Measurements from ENCODE around the gene BBX. TPM values are rescaled to one million over a fixed set of nuclear protein-coding genes. Genes with fewer than 3 reads are reported as not detected.

Gene BBX
- total and polyA plus RNA-seq, 2 of the 4 experiments (the other 2 are of a cell fraction): 13.6 to 107 TPM

DNA sequence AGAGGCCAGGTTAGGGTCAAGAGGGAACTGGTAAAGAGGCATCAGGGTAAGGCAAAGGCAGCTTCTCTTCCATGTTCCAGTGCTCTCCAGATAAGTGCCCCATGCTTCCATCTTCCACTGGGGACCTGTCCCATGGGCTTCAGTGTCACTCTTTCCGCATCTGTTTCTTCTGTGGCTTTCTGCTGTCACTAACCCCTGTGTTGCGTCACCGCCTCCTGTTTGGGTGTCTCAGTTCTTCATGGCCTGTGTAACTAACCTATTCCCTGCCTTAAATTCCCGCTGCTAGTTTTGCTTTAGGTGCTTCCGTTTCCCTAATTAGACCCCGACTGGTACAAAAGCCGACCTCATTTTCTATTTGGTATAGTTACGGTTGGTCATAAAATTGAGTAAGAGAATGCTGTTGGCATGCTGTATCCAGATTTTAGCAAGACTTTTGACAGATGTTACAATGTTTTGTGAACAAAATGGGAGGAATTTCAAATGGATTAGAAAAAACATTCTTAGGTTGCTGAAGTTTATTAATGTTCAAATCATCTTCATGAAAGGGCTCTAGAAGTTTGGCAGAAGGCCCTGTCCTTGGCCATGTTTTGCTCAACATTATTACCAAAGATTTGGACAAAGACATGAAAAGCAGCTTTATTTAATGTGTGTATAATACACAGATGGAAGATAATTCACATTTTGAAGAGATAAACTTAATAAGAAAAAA lies 245.3 kb downstream of the BBX start:
- peak; percentile 32; the same call in 1 of the 2 replicates for TF ChIP-seq CEBPB (IDR thresholded peaks at IDR 0.05; ENCODE audit: low read depth, low read length)
- no peak for TF ChIP-seq SMC3 (IDR thresholded peaks at IDR 0.05; ENCODE audit: low read depth, low read length)
- dilution Hi-C loops (cut with HindIII; ENCODE audit: low sequenced_read_pairs, unreplicated experiment): no loop called here
- H3K79me1 ChIP-seq (ENCODE audit: low read depth in 1 of 2, low read length in 2 of 2): no peaks in the 10 kb centered on the region
- WGBS, 2 experiments (ENCODE audit: extremely low coverage in 2 of 2, insufficient read length in 1 of 2): 92% methylated on average over 4 of the region's 8 CpGs; no CpG with 5 or more reads in 1 of the 2 experiments
- ChIA-PET POLR2A (ENCODE audit: unreplicated experiment) (no interaction called here), CTCF (no interaction called here)
- no peak overlapping the region for H2AK5ac ChIP-seq (ENCODE audit: low read depth, low read length)
- BruUV-seq (replicated peaks): no TSS peak
- no peak overlapping the region for H3K9ac ChIP-seq (ENCODE audit: low read depth, low read length)
- no peak overlapping the region for H2BK20ac ChIP-seq (ENCODE audit: low read depth, low read length)
- no peak overlapping the region for H3K4me2 ChIP-seq (ENCODE audit: low read depth, low read length)
- ATAC-seq (ENCODE audit: low read depth): no peak
- no peak overlapping the region for H2BK5ac ChIP-seq (ENCODE audit: low read depth, low read length, poor library complexity, severe bottlenecking)
- H3K27ac ChIP-seq (ENCODE audit: insufficient read depth, low read length): no peak overlapping the region
- no peak overlapping the region for H2BK120ac ChIP-seq (ENCODE audit: low read depth, low read length)
- H3K9me3 ChIP-seq (ENCODE audit: control insufficient read depth, insufficient read depth, low read length): no peaks in the 10 kb centered on the region
- in situ Hi-C loops (cut with MboI; ENCODE audit: low sequenced_read_pairs): no loop called here
- H3K4me1 ChIP-seq (ENCODE audit: control insufficient read depth, insufficient read depth, low read length): peaks cover 1% of the 10 kb centered on the region; the same call in 1 of the 2 replicates
- no peak overlapping the region for H4K8ac ChIP-seq (ENCODE audit: low read depth in 2 of 2, low read length in 2 of 2)
- no peak overlapping the region for H2BK15ac ChIP-seq (ENCODE audit: low read depth, low read length)
- intact Hi-C loops (cut with micrococcal nuclease): no loop called here
- H3K36me3 ChIP-seq (ENCODE audit: control insufficient read depth, insufficient read depth, low read length): peaks cover 1% of the 10 kb centered on the region; the same call in 1 of the 2 replicates
- no peak overlapping the region for H3K14ac ChIP-seq (replicated peaks; ENCODE audit: low read depth, low read length)
- H4K91ac ChIP-seq (ENCODE audit: insufficient read depth, low read depth, low read length): no peak overlapping the region
- H3K18ac ChIP-seq (ENCODE audit: low read depth, low read length): no peak overlapping the region; the same call in 1 of the 2 replicates
- H3K23ac ChIP-seq (ENCODE audit: low read depth, low read length): no peak overlapping the region
- H3K56ac ChIP-seq (ENCODE audit: extremely low read depth, insufficient read depth, low read length): no peak overlapping the region
- H3K9me1 ChIP-seq (ENCODE audit: insufficient read depth, low read length): no peaks in the 10 kb centered on the region
- H2AFZ ChIP-seq (replicated peaks; ENCODE audit: low read length, poor library complexity): no peak overlapping the region
- no peaks in the 10 kb centered on the region for H4K20me1 ChIP-seq (ENCODE audit: insufficient read depth, low read length)
- DNase-seq: no peak
- no peak overlapping the region for H3K4me3 ChIP-seq (ENCODE audit: insufficient read depth, low read depth, low read length)
- no peak overlapping the region for H4K5ac ChIP-seq (ENCODE audit: low read depth, low read length)
- no peak overlapping the region for H3K4ac ChIP-seq (ENCODE audit: low read depth, low read length)
- no peaks in the 10 kb centered on the region for H3K27me3 ChIP-seq (ENCODE audit: control insufficient read depth, insufficient read depth, low read length)
- no peak overlapping the region for H2AK9ac ChIP-seq (replicated peaks; ENCODE audit: low read depth, low read length, poor library complexity)

All from IMR-90 (cell line).